Lower lobe of right lung (tissue), 2 donors: Measurements from ENCODE around the gene UFM1. TPM values are rescaled to one million over a fixed set of nuclear protein-coding genes. Genes with fewer than 3 reads are reported as not detected.
A peak's percentile ranks its signal among the peaks of the same experiment; 100 is the strongest.

Experiments
- ATAC-seq, 2 donors: fragments of 200-7000 bp; cut with Tn5 transposase; one replicate each; pipeline ENCODE4 v1.9.1; 2020 to 2022; ENCODE audit warnings: mild to moderate bottlenecking in 2 of 2, moderate library complexity in 2 of 2
- DNase-seq: peaks from one replicate; pipeline ENCODE4 v3.0.0-alpha.2; 2020
- H3K27ac ChIP-seq: fragments of 200-600 bp; one replicate; pipeline ENCODE4 v1.8.0; 2022
- H3K27me3 ChIP-seq: fragments of 200-600 bp; one replicate; pipeline ENCODE4 v1.8.0; 2022; ENCODE audit warnings: low read depth
- H3K36me3 ChIP-seq: fragments of 200-600 bp; one replicate; pipeline ENCODE4 v1.8.0; 2022; ENCODE audit warnings: mild to moderate bottlenecking
- H3K4me1 ChIP-seq: fragments of 200-600 bp; one replicate; pipeline ENCODE4 v1.8.0; 2022
- H3K4me3 ChIP-seq: fragments of 200-600 bp; one replicate; pipeline ENCODE4 v1.8.0; 2022; ENCODE audit warnings: mild to moderate bottlenecking
- H3K9me3 ChIP-seq: fragments of 200-600 bp; one replicate; pipeline ENCODE4 v1.8.0; 2022
- CTCF ChIP-seq: fragments of 200-600 bp; IDR thresholded peaks from one replicate; pipeline ENCODE4 v1.8.0; 2022; ENCODE audit warnings: antibody characterized with exemption, mild to moderate bottlenecking
- intact Hi-C: fragments of 100-400 bp; cut with DNase I; formaldehyde crosslinking; loops from one replicate; pipeline ENCODE4 v1.11.0; 2022
- total RNA-seq: library from RNA; stranded (reverse); fragmentation: NEBNext Ultra II Directional; extraction: Animal tissue kit (Norgen Biotek cat#: 25700); gene quantifications from one replicate; pipeline ENCODE4 v1.2.1, GENCODE V29; 2021
- donor health status: DM: no; HTN: yes; CAD: no; lungs with severe emphysema.

The UFM1 gene
- total RNA-seq, 1 donor from 2014 or later = 60.0 TPM

DNA sequence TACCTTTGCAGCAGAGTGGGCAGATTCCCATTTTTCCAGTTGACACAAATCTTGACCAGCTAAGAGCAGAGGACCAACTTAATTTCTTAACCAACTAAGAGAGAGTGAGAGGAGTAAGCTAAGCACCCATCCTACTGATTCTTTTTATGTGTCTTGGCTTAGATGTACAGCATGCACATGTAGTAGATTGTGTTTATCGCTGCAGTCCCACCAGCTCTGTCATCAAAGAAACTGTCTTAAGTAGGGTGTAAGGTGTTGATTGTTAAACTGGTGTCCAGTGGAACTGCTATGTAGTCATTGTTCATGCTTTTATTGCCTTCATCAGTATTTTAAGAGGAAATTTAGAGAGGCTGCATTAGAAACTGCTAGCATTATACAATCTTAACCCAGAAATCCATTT is 9.0 kb upstream of the UFM1 start:
- Histone ChIP-seq H3K4me3 (no peak overlapping the region), H3K4me1 (no peaks in the 10 kb centered on the region), H3K9me3 (no peaks in the 10 kb centered on the region), H3K27me3 (no peaks in the 10 kb centered on the region), H3K27ac (no peak overlapping the region), H3K36me3 (no peaks in the 10 kb centered on the region)
- no peak for ATAC-seq
- DNase-seq = no peak
- no peak for TF ChIP-seq CTCF
- intact Hi-C loops = no loop called here

- no peak for TF ChIP-seq CTCF
- intact Hi-C loops = no loop called here
- ATAC-seq = no peak
- H3K27me3 ChIP-seq = no peaks in the 10 kb centered on the region
- no peaks in the 10 kb centered on the region for H3K9me3 ChIP-seq
- H3K4me3 ChIP-seq = no peak overlapping the region
- H3K27ac ChIP-seq = no peak overlapping the region
- no peak for DNase-seq
- H3K36me3 ChIP-seq = no peaks in the 10 kb centered on the region
- H3K4me1 ChIP-seq = no peaks in the 10 kb centered on the region
Observed at GRCh38 chr13:38341149-38341692, 8.4 kb upstream of the UFM1 start.

DNA sequence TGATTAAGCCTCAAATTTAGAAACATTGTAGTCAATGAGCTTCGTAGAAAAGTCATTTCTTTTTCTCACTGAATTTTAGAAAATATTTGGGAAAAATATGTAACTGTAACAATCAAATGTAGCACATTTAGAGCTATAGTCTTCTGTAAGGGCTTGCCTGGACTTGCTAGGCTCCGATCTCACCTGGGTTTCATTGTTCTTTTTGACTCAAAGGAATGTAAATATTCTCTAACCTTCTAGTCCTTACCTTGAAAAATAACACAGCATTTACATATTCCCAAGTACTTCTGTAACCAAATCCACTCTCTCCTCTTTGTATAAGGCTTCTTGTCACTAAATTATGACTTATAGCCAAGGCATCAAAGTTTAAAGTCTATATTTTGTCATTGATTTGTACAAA is 2.9 kb upstream of the UFM1 start:
- TF ChIP-seq CTCF = no peak
- no peak for ATAC-seq
- Histone ChIP-seq H3K4me1 (peaks cover 19% of the 10 kb centered on the region), H3K27ac (no peak overlapping the region), H3K27me3 (no peaks in the 10 kb centered on the region), H3K4me3 (no peak overlapping the region), H3K36me3 (no peaks in the 10 kb centered on the region), H3K9me3 (no peaks in the 10 kb centered on the region)
- DNase-seq = no peak
- intact Hi-C loops = no loop called here

DNA sequence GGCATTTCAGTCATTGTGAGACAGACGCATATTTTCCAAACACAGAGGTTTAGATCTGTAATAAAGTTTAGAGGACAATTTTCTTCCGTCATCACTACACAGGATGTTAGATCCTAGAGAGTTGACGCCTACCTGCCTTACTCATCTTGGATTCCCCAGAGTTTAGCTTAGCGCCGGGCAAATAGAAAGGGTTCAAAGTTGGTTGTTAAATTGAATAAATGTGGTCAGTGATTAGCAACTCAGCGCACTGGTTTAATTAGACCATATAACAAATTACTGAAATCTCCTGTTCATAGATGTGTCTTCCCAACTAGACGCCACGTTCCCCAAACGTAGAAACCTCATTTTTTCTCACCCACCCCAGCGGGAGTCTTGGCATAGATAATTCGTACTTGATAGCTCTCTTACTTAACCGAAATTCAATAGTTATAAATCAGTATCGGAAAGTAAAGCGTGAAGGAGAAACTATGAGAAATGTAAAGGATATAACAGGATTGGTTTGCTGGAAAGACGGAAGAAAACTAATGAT is 726 bp upstream of the UFM1 start:
- H3K36me3 ChIP-seq = peaks cover 11% of the 10 kb centered on the region
- intact Hi-C loops = no loop called here
- no peak for TF ChIP-seq CTCF
- peak overlapping the region; percentile 77 for H3K4me3 ChIP-seq
- peaks cover 21% of the 10 kb centered on the region for H3K4me1 ChIP-seq
- H3K9me3 ChIP-seq = no peaks in the 10 kb centered on the region
- H3K27ac ChIP-seq = peak overlapping the region; percentile 91
- no peaks in the 10 kb centered on the region for H3K27me3 ChIP-seq
- ATAC-seq (peak; percentile 3 to 36), DNase-seq (no peak)

DNA sequence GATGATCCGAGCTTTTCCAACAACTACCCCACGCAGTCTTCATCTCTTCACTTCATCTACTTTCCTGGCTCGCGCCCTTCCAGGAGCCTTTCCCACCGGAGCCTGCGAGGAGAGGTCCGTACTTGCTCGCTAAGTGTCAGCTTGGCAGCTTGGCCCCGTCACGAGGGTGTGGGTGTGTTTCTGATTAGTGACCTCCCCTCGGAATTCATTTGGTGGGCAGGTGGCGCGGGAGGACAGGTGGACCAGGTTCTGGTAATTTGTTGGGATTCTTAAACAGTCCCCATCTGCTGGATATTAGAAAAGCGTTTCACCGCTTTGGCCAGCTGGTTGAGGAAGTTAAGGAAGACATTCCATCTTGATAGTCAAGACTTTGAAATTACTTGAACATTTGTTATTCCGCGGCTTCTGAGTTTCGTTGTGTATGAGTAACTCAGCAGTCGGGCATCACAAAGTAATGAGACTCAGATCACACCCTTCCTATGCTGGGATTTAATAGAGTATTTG is 515 bp downstream of the UFM1 start:
- Histone ChIP-seq H3K27ac (peak overlapping the region; percentile 91), H3K9me3 (no peaks in the 10 kb centered on the region), H3K27me3 (no peaks in the 10 kb centered on the region), H3K4me1 (peaks cover 21% of the 10 kb centered on the region), H3K36me3 (peaks cover 23% of the 10 kb centered on the region), H3K4me3 (peak overlapping the region; percentile 77)
- DNase-seq (peak; percentile 87), ATAC-seq (peak; percentile 77 to 83)
- no peak for TF ChIP-seq CTCF
- intact Hi-C loops = no loop called here
